DOHH2 (cell line): Measurements from ENCODE around the gene GPC6.

Source experiments
- CTCF ChIP-seq: fragments of 200-600 bp; sonication (generic); IDR thresholded peaks from one replicate; pipeline ENCODE4 v1.5.1; 2014; ENCODE audit warnings: antibody characterized with exemption, mild to moderate bottlenecking, low read depth, low read length; ENCODE audit not compliant: poor library complexity, severe bottlenecking
- EZH2phosphoT487 ChIP-seq: fragments of 200-600 bp; sonication (generic); IDR thresholded peaks from 2 replicates; pipeline ENCODE4 v1.6.1; 2017; ENCODE audit warnings: borderline replicate concordance, mild to moderate bottlenecking, antibody characterized with exemption, low read length, moderate library complexity, mixed read lengths

DNA sequence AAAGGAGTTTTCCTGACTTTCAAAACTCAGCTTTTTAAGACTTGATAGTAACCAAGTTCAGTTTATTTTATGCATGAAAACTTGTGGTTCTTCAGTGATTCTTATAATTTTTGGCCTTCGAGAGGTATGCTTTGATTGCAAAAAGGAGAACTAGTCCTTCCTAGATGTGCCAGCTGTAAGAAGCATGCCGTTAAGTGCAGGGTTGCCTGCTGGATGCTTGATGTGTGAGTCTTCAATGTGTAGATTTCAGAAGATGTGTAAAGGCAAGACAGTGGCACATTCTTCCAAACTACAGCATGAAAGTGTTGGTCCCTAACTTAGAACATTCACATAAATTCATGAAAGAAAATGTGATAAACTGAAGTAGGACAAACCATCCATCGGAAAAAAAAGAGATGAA, 720.4 kb downstream of the GPC6 start:
- TF ChIP-seq EZH2phosphoT487 (no peak), CTCF (no peak)
